Renal cortex interstitium (tissue), 3 donors: ENCODE data around the gene NANOS1. TPM values are rescaled to one million over a fixed set of nuclear protein-coding genes. Genes with fewer than 3 reads are reported as not detected.

Experiments
- polyA plus RNA-seq, 3 donors: library from polyadenylated mRNA; unstranded; fragments of 120-200 nt; gene quantifications; one replicate each; pipeline ENCODE4 v1.2.1, GENCODE V29; 2013; ENCODE audit not compliant: insufficient read length in 3 of 3

The NANOS1 gene
- polyA plus RNA-seq, 3 donors = 3.2 to 4.8 (median 4.1) TPM

Other genes starting within 250 kb of the NANOS1 start
- gene EIF3A, start 51.1 kb downstream of the NANOS1 start, polyA plus RNA-seq = 100 to 1,000 TPM; 189 to 201 (median 197) TPM
- 10 to 100 TPM; 50.6 to 77.0 (median 51.2) TPM for gene DENND10, start 74.4 kb downstream of the NANOS1 start, polyA plus RNA-seq
- gene SFXN4, start 136.0 kb downstream of the NANOS1 start, polyA plus RNA-seq = 10 to 100 TPM; 28.2 to 34.2 (median 31.9) TPM
- gene PRDX3, start 149.1 kb downstream of the NANOS1 start, polyA plus RNA-seq = 100 to 1,000 TPM; 257 to 303 (median 270) TPM
- gene GRK5, start 177.9 kb downstream of the NANOS1 start, polyA plus RNA-seq = 10 to 100 TPM; 16.7 to 19.1 (median 17.5) TPM